GM18526 (cell line): ENCODE measurements around the gene NEB.

Experiments
- POLR2A ChIP-seq: IDR thresholded peaks from 3 replicates; pipeline ENCODE4 v1.6.1; 2011; ENCODE audit not compliant: insufficient read length; ENCODE audit errors: extremely low read depth

The NEB gene

GRCh38 chr2:151678849-151679248 is 55.4 kb downstream of the NEB start:
- TF ChIP-seq POLR2A = no peak

GRCh38 chr2:151673016-151673415 is 61.3 kb downstream of the NEB start:
- TF ChIP-seq POLR2A = no peak

- TF ChIP-seq POLR2A = no peak
Measured at GRCh38 chr2:151672277-151672676, 62.0 kb downstream of the NEB start.

GRCh38 chr2:151670846-151671597 is 63.3 kb downstream of the NEB start:
- no peak for TF ChIP-seq POLR2A

- TF ChIP-seq POLR2A = no peak
Measured at GRCh38 chr2:151670346-151670745, 63.9 kb downstream of the NEB start.

GRCh38 chr2:151669585-151670081 is 64.6 kb downstream of the NEB start:
- TF ChIP-seq POLR2A = no peak

- no peak for TF ChIP-seq POLR2A
Measured at GRCh38 chr2:151668737-151669136, 65.5 kb downstream of the NEB start.

GRCh38 chr2:151665959-151666358 is 68.3 kb downstream of the NEB start:
- no peak for TF ChIP-seq POLR2A

- TF ChIP-seq POLR2A = no peak
Measured at GRCh38 chr2:151664520-151664919, 69.8 kb downstream of the NEB start.

GRCh38 chr2:151661625-151662024 is 72.7 kb downstream of the NEB start:
- TF ChIP-seq POLR2A = no peak

GRCh38 chr2:151658081-151658480 is 76.2 kb downstream of the NEB start:
- no peak for TF ChIP-seq POLR2A

GRCh38 chr2:151657667-151658076 is 76.6 kb downstream of the NEB start:
- no peak for TF ChIP-seq POLR2A

GRCh38 chr2:151655663-151656398 is 78.4 kb downstream of the NEB start:
- TF ChIP-seq POLR2A = no peak

GRCh38 chr2:151654891-151655290 is 79.4 kb downstream of the NEB start:
- TF ChIP-seq POLR2A = no peak

- TF ChIP-seq POLR2A = no peak
Measured at GRCh38 chr2:151654085-151654484, 80.2 kb downstream of the NEB start.

- no peak for TF ChIP-seq POLR2A
Measured at GRCh38 chr2:151651274-151651673, 83.0 kb downstream of the NEB start.
